HG03039 (cell line): ENCODE measurements around the gene AQP12B.
"Not testable (repeated sequence)": the region's sequence is repeated elsewhere in the genome, so short reads cannot be mapped to it uniquely, and the experiment has no call there.

ENCODE experiments used
- ATAC-seq: cut with Tn5 transposase; IDR thresholded peaks from one replicate; pipeline ENCODE4 v1.9.1; 2021; ENCODE audit warnings: mild to moderate bottlenecking, moderate library complexity; ENCODE audit not compliant: unreplicated experiment

Gene AQP12B

DNA sequence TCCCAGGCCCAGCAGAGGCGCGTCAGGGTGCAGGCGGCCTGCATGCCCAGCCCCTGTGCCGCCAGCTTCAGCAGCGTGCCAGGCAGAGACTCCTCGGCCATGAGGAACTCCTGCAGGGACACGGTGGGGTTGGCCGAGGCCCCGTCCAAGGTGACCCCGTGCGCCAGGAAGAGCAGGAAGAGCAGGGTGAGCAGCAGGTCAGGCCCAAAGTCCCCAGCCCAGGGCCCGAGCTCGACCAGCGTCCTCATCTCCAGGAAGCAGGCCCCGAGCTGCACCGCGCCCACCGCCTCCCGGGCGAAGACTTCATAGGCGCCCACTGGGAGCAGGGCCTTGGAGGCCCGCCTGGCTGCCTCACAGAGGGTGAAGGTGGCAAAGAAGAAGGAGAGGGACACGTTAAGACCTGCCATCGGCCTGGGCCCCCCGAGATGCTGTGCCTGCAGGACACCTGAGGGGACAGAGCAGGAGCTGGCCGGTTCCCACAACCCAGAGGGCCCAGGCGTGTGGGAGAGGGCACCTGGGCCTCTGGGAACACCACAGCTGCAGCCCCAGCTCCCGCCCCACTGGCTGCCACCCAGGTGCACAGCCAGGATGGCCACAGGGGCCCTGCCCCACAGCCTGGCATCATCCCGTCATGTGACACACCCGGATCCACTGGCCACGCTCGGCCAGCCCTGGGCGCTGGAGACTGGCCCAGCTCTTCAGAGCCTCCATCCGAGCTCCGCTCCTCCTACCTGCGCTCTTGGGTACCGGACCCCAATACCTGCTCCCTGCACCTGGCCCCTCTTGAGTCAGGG lies at the start of gene AQP12B:
Gene AQP12B, minus strand, starts transcription at position 455 of the 794 bp plus-strand sequence. Its CDS starts 48 bp downstream, at position 407.
- ATAC-seq: not testable (repeated sequence)

DNA sequence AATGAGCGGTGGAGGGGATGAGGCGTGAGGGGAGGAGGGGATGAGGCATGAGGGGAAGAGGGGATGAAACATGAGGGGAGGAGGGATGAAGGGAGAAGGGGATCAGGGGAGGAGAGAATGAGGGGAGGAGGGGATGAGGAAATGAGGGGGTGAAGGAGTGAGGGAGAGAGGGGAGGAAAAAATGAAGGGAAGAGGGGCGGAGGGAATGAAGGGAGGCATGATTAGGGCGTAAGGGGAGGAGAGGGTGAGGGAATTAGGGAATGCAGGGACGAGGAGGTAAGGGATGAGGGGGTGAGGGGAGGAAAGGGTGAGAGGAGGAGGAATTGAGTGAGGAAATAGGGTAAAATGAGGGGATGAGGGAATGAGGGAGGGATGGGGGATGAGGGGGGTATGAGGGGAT lies 49.5 kb upstream of the AQP12B start:
- no peak for ATAC-seq

DNA sequence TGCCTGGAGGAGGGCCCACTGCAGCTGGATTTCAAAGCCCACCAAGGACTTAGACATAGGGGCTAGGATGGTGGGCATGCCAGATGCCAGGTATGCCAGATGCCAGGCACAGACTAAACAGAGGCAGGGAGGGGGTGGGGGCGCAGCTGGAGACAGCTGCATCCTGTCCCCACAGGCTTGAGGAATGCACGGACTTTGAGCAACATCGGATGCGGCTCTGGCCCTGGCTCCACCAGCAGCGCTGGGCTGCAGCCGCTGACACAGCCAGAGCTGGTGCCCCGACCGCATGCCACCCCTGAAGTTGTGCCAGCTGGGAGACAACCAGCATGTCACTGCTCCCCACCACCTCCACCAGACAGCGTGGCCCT lies 48.5 kb upstream of the AQP12B start:
- ATAC-seq: no peak

GRCh38 chr2:240730501-240731177 lies 48.0 kb upstream of the AQP12B start:
- no peak for ATAC-seq

GRCh38 chr2:240728827-240729226 lies 46.1 kb upstream of the AQP12B start:
- ATAC-seq: no peak

- ATAC-seq: no peak
Measured at GRCh38 chr2:240728361-240728760, 45.7 kb upstream of the AQP12B start.

- ATAC-seq: no peak
Measured at GRCh38 chr2:240727913-240728312, 45.2 kb upstream of the AQP12B start.

- ATAC-seq: no peak
Measured at GRCh38 chr2:240727439-240727838, 44.8 kb upstream of the AQP12B start.

GRCh38 chr2:240726876-240727275 lies 44.2 kb upstream of the AQP12B start:
- ATAC-seq: no peak

- ATAC-seq: no peak
Measured at GRCh38 chr2:240725671-240726070, 43.0 kb upstream of the AQP12B start.

DNA sequence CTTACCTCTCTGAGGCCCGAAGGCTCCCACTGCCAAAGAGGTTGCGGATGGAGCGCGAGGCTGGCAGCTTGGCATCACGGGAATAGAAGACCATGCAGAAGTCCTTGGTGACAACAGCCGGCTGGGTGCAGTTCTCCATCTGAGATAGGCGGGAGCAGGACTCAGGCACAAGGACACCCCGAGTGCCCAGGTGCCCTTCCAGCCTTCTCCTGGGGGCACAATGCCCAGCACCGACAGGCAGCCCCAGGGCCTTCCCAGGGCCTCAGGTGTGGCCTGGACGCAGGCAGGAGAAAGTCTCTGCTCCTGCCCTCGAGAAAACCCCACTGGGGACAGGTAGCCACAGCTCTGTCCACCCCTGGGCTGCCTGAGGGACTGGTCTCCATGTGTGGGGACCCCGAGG lies 42.6 kb upstream of the AQP12B start:
- ATAC-seq: no peak

DNA sequence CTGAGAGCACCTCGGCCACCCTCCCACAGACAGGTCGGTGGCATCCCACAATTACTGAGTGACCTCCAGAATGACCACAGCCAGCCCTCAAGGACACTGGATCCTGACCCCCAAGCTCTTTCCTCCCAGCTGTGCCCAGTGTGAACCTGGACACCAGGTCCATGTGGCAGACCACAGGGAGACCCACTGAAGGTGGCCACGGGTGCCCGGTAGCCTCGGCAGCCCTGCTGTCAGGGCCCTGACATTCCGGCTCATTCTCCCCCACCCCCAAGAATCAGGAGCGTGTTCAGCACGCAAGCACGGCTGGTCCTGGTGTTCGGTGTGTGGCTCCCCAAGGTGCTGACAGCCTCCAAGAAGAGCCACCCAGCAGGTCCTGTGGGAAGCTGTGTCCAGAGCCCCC lies 41.7 kb upstream of the AQP12B start:
- no peak for ATAC-seq

DNA sequence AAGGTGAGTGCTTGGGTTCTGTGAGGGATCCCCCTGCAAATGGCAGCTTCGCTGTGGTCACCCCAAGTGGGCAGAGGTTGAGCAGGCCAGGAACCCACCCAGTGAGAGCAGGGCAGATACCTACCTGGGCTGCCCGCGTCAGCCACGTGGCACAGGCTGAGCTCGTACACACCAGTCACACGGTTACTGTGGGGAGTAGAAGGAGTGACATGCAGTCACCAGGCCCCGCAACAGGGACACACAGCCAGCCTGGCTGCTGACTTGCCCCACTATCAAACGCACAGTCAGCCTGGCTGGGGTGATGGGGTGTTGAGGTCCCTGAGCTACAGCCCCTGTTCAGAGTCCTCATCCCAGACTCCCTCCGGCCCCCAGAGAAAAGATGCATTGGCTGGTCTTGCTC lies 41.2 kb upstream of the AQP12B start:
- no peak for ATAC-seq

GRCh38 chr2:240722796-240723735 lies 40.4 kb upstream of the AQP12B start:
- ATAC-seq: no peak

DNA sequence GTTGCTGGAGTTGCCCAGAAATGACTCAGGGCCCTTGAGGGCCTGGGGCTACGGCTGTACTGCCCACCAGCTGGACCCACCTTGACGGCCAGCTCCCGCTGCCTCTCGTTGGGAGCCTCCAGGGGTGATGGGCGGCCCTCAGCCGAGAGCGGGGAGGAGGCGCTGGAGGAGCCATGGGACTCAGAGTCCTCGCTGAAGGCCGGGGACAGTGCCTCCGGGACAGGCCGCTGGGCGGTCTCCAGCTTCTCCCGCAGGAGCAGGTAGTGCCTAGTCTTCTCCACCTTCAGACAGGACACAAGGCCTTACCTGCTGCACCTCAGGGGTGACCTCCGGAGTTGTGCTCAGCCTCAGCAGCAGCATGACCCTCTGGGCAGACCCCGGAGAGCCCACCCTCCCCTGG lies 39.7 kb upstream of the AQP12B start:
- no peak for ATAC-seq

GRCh38 chr2:240721596-240722180 lies 39.0 kb upstream of the AQP12B start:
- ATAC-seq: no peak

GRCh38 chr2:240720686-240721595 lies 38.3 kb upstream of the AQP12B start:
- ATAC-seq: no peak

DNA sequence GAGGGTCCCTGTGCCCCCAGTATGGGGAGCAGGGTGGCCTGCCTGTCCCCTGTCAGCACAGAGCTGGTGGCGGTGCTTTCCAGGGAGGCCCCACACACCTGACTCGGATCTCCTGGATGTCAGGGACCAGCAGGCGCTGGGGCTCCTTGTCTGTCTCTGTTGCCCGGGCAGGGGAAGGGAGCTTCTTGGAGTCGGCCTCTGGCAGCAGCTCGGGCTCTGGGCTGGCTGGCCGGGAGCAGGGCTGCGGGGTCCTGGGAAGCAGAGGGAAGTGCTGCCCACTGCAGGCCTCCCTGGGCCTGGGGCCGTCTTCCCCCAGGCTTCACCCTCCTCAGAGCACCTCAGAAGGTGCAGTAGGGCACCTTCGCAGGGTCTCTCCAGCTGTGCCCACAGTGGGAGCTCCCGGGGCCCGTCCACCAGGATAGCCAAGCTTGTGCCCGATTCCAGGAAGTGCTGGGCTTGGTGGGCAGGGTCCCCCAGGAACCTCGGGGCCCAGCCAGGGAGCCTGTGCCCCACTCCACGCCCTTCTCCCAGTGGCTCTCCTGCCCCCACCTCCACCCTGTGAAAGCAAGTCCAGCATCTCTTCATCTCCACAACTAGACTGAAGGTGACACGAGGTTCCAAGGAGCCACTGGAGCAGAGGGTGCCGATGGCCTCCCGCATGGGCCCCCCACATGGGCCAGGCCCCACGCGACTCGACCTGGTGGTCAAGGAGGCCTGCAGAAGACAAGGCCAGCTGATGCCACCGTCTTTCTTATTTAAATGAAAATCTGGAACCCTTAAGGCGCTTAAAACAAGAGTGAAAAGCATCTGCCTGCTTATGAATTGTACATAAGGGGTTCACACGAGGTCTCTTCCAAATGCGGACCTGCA lies 37.2 kb upstream of the AQP12B start:
- ATAC-seq: no peak

DNA sequence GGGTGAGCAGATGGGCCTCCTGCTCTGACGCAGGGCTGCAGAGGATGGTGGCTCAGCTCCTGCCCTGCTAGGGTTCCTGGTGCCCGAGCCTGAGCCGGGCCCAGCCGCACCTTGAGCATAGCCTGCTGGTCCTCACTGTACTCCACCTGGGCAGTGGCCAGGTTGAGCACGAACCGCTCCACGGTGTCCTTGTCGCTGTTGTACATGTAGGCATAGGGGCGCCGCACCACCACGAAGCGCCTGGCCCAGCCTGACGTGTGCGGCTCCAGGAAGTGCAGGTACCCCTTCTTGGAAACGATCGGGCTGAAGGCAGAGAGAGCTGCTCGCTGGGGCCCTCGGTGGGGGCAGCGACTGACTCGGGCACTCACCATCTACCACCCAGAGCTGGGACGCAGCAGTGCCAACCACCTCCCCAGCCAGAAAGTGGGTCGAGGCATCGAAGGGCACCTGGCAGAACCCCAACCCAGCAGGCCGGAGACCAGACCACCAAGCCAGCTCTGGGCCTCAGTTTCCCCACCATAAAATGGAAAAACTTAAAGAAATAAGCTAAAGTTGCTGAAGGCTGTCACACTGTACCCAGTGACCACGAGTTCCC lies 36.3 kb upstream of the AQP12B start:
- no peak for ATAC-seq
